Upper lobe of right lung (tissue), 1 donor: ENCODE data around the gene RBM20. TPM values are rescaled to one million over a fixed set of nuclear protein-coding genes. Genes with fewer than 3 reads are reported as not detected.

ENCODE experiments used
- ATAC-seq: fragments of 200-7000 bp; cut with Tn5 transposase; one replicate; pipeline ENCODE4 v1.9.1; 2020; ENCODE audit warnings: mild to moderate bottlenecking, moderate library complexity
- DNase-seq: peaks from one replicate; pipeline ENCODE4 v3.0.0-alpha.2; 2020
- H3K27ac ChIP-seq: fragments of 200-600 bp; one replicate; pipeline ENCODE4 v1.8.0; 2022
- H3K27me3 ChIP-seq: fragments of 200-600 bp; one replicate; pipeline ENCODE4 v1.8.0; 2022; ENCODE audit warnings: mild to moderate bottlenecking
- H3K36me3 ChIP-seq: fragments of 200-600 bp; one replicate; pipeline ENCODE4 v1.8.0; 2022
- H3K4me1 ChIP-seq: fragments of 200-600 bp; one replicate; pipeline ENCODE4 v1.8.0; 2022
- H3K4me3 ChIP-seq: fragments of 200-600 bp; one replicate; pipeline ENCODE4 v1.8.0; 2022; ENCODE audit warnings: mild to moderate bottlenecking
- H3K9me3 ChIP-seq: fragments of 200-600 bp; one replicate; pipeline ENCODE4 v1.8.0; 2022
- intact Hi-C: fragments of 100-400 bp; cut with DNase I; formaldehyde crosslinking; loops from one replicate; pipeline ENCODE4 v1.11.0; 2022
- total RNA-seq: library from RNA; stranded (reverse); fragmentation: NEBNext Ultra II Directional; extraction: Animal tissue kit (Norgen Biotek cat#: 25700); gene quantifications from one replicate; pipeline ENCODE4 v1.2.1, GENCODE V29; 2021
- TF ChIP-seq, protein P1 (sequence below): fragments of 200-600 bp; IDR thresholded peaks from one replicate; pipeline ENCODE4 v1.8.0; 2022; ENCODE audit warnings: antibody characterized with exemption
- donor health status: DM: no; HTN: yes; CAD: no; lungs with severe emphysema.

The RBM20 gene
- total RNA-seq, 1 donor from 2014 or later, result 0.41 TPM

GRCh38 chr10:110709964-110710587 is 65.9 kb downstream of the RBM20 start:
- Histone ChIP-seq H3K4me3 (no peak overlapping the region), H3K36me3 (no peaks in the 10 kb centered on the region), H3K27ac (no peak overlapping the region), H3K27me3 (no peaks in the 10 kb centered on the region), H3K9me3 (no peaks in the 10 kb centered on the region), H3K4me1 (no peaks in the 10 kb centered on the region)
- intact Hi-C loops, result no loop called here
- TF ChIP-seq, protein P1, sequence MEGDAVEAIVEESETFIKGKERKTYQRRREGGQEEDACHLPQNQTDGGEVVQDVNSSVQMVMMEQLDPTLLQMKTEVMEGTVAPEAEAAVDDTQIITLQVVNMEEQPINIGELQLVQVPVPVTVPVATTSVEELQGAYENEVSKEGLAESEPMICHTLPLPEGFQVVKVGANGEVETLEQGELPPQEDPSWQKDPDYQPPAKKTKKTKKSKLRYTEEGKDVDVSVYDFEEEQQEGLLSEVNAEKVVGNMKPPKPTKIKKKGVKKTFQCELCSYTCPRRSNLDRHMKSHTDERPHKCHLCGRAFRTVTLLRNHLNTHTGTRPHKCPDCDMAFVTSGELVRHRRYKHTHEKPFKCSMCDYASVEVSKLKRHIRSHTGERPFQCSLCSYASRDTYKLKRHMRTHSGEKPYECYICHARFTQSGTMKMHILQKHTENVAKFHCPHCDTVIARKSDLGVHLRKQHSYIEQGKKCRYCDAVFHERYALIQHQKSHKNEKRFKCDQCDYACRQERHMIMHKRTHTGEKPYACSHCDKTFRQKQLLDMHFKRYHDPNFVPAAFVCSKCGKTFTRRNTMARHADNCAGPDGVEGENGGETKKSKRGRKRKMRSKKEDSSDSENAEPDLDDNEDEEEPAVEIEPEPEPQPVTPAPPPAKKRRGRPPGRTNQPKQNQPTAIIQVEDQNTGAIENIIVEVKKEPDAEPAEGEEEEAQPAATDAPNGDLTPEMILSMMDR, result no peak
- DNase-seq, result no peak
- ATAC-seq, result no peak

DNA sequence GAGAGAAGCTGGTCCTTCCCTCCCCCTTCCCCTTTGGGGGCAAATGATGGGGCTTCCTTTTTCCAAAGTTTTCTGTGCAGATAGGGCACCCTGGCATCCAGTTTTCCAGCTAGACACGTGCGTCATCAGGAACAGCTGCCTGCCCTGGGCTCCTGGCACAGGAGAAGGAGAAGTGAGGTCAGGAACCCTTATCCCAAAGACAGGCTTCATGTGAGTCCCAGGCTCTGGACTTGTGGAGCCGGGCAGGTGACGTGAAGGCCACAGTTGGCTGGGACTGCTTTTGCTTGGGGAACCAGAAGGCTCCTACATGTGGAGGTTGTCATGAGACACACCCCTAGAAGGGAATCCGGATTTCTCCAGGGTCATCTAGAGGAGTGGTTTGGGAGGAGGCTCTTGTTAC is 66.5 kb downstream of the RBM20 start:
- no peaks in the 10 kb centered on the region for H3K9me3 ChIP-seq
- no peaks in the 10 kb centered on the region for H3K36me3 ChIP-seq
- H3K4me3 ChIP-seq, result no peak overlapping the region
- ATAC-seq (no peak), DNase-seq (no peak)
- no peaks in the 10 kb centered on the region for H3K4me1 ChIP-seq
- H3K27ac ChIP-seq, result no peak overlapping the region
- intact Hi-C loops, result no loop called here
- TF ChIP-seq, protein P1, result no peak
- no peaks in the 10 kb centered on the region for H3K27me3 ChIP-seq

DNA sequence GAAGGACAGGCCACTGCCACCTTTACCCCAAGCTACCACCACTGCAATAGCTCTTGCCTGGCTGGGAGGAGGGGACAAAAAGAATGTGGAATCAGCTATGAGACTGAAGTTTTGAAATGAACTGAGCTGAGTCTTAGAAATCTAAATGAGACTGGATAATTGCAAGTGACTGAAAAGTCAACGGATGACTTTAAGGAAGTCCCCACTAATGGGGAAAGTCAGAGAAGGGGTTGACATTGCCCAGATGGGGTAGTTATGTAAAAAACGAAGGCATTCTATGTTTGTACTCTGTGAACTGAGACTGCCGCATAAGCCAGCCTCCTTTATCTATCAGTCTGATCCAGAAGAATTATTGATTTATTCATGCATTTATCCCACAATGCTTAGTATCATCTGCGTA is 67.2 kb downstream of the RBM20 start:
- Histone ChIP-seq H3K36me3 (no peaks in the 10 kb centered on the region), H3K27me3 (no peaks in the 10 kb centered on the region), H3K4me3 (no peak overlapping the region), H3K9me3 (no peaks in the 10 kb centered on the region), H3K4me1 (no peaks in the 10 kb centered on the region), H3K27ac (no peak overlapping the region)
- no peak for ATAC-seq
- intact Hi-C loops, result no loop called here
- DNase-seq, result no peak
- TF ChIP-seq, protein P1, result no peak

DNA sequence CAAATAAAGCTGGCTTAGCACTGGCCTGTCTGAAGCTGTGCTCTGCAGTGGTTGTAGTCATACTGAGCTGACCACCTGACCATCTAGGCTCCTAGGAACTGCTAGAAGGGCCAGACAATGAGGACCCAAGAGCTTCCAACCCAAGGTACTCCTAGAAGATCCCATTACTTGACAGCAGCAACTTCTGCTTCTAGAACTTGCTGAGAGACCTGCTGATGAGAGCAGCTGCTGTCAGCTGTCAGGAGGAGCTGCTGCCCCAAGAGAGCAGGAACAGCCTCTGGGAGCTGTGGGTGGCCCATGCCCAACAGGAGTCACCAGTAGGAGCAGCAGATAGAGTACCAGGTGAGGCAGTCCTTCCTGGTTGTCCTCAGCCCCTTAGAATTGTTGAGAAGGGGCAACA is 70.2 kb downstream of the RBM20 start:
- H3K4me1 ChIP-seq, result no peaks in the 10 kb centered on the region
- intact Hi-C loops, result no loop called here
- no peak overlapping the region for H3K4me3 ChIP-seq
- no peaks in the 10 kb centered on the region for H3K27me3 ChIP-seq
- H3K27ac ChIP-seq, result no peak overlapping the region
- no peaks in the 10 kb centered on the region for H3K9me3 ChIP-seq
- no peak for ATAC-seq
- no peak for DNase-seq
- no peaks in the 10 kb centered on the region for H3K36me3 ChIP-seq
- TF ChIP-seq, protein P1, result no peak

- DNase-seq (peak; percentile 71), ATAC-seq (peak; percentile 90)
- Histone ChIP-seq H3K27ac (no peak overlapping the region), H3K9me3 (no peaks in the 10 kb centered on the region), H3K27me3 (no peaks in the 10 kb centered on the region), H3K36me3 (no peaks in the 10 kb centered on the region), H3K4me1 (no peaks in the 10 kb centered on the region), H3K4me3 (no peak overlapping the region)
- intact Hi-C loops, result no loop called here
- TF ChIP-seq, protein P1, result no peak
These were observed 73.8 kb downstream of the RBM20 start for GRCh38 chr10:110717781-110718589.
